Mesodermal cell (in vitro differentiated cells): ENCODE results near the gene ARHGAP6.
"Not testable (repeated sequence)": the region's sequence is repeated elsewhere in the genome, so short reads cannot be mapped to it uniquely, and the experiment has no call there.

ENCODE experiments used
- H3K27ac ChIP-seq: 2 replicates; pipeline ENCODE4 v1.7.0; 2013; ENCODE audit warnings: mild to moderate bottlenecking, low read depth, low read length, moderate library complexity; ENCODE audit not compliant: severe bottlenecking
- H3K36me3 ChIP-seq: 2 replicates; pipeline ENCODE4 v1.7.1; 2013; ENCODE audit warnings: mild to moderate bottlenecking, low read length, moderate library complexity; ENCODE audit not compliant: control insufficient read depth, insufficient read depth
- H3K4me1 ChIP-seq: one replicate; pipeline ENCODE4 v1.7.1; 2013; ENCODE audit warnings: mild to moderate bottlenecking, low read length; ENCODE audit not compliant: insufficient read depth, control insufficient read depth, poor library complexity, severe bottlenecking
- H3K4me3 ChIP-seq: 2 replicates; pipeline ENCODE4 v1.7.0; 2013; ENCODE audit warnings: low read length, control low read depth, mild to moderate bottlenecking; ENCODE audit not compliant: insufficient read depth, poor library complexity, severe bottlenecking; ENCODE audit errors: extremely low read depth
- H3K9me3 ChIP-seq: 2 replicates; pipeline ENCODE4 v1.7.1; 2013; ENCODE audit warnings: mild to moderate bottlenecking, low read length, moderate library complexity; ENCODE audit not compliant: control insufficient read depth
- WGBS, 2 experiments: methylation state at CpG; one replicate each; pipeline ENCODE4 v1.1.5; 2013; ENCODE audit warnings: missing lambda C conversion rate in 2 of 2; ENCODE audit not compliant: insufficient coverage in 2 of 2; 5-methylcytosine and 5-hydroxymethylcytosine counted together

Gene ARHGAP6

DNA sequence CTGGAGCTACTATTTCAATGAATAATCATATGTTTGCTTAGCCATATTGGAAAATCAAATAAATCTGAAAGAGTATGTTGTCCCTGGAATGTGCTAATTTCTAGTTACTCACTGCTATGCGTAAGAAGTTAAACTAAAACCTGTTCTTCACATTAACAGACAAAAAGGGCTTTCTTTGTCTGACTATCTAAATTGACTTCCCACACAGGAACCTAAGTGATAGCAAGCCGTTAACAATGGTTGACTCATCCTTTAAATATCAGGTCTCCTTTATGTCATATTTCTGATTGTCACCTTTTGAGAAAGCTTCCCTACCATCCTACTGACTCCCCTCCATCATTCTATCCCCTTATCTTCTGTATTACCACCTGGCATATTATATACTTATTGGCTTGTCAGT is 291.1 kb downstream of the ARHGAP6 start:
- H3K36me3 ChIP-seq: no peaks in the 10 kb centered on the region
- H3K4me3 ChIP-seq: no peak overlapping the region
- no peak overlapping the region for H3K27ac ChIP-seq
- peaks cover 6% of the 10 kb centered on the region for H3K4me1 ChIP-seq
- no CpG with 5 or more reads among the region's 2 CpGs for WGBS, 2 experiments
- no peaks in the 10 kb centered on the region for H3K9me3 ChIP-seq

DNA sequence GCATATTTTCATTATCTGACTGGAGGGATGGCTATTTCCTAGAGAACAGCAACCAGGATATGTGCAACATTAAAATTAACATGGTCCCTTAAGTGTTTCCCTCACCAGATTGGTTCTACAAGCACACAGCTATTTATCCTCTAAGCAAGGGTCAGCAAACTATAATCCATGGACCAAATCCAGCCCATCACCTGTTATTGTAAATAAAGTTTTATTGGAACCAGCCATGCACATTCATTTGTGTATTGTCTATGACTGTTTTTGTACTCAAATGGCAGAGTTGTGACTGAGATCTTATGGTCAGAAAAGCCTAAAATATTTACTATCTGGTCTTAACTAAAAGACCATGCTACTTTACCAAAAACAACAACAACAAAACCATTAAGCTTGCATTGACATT is 294.6 kb downstream of the ARHGAP6 start:
- H3K27ac ChIP-seq: no peak overlapping the region
- H3K9me3 ChIP-seq: no peaks in the 10 kb centered on the region
- peaks cover 6% of the 10 kb centered on the region for H3K4me1 ChIP-seq
- H3K36me3 ChIP-seq: no peaks in the 10 kb centered on the region
- no peak overlapping the region for H3K4me3 ChIP-seq

DNA sequence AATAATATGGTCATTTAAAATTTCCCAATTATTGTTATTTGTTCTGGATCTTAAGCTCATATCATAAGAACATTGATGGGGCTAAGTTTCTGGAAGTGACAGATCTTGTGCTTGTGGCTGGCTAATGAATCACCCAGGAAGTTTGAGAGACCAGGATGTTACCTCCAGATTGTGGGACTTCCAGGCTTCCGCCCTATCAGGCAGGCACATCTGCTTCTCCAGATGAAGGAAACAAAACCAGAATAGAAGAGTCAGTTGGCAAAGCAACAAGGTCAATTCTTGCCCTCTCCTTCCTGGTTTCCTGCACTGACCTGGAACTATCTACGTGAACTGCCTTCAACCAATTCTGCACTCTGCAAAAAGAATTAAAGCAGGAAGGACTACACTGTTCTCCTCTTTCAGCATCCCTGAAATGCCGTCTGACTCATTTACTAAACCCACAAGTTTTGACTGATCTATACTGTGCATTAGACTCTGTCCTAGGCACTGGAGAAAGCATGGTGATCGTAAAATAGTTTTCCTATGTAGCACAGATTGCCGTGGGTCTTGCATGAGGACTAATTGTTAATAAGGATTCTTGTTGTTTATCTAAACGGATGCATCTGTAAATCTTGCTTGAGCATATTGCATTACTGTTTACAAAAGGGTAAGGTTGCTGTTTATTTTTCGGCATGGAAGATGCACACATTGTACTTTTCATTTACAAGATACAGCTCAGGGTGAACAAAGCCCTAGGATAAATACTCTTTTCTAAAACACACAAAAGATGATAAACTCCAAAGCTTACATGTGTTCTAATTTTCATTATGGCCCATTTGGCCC is 297.9 kb downstream of the ARHGAP6 start:
- H3K36me3 ChIP-seq: no peaks in the 10 kb centered on the region
- WGBS, 2 experiments: 67 to 90% methylated on average over 1 to 2 of the region's 7 CpGs
- no peaks in the 10 kb centered on the region for H3K9me3 ChIP-seq
- H3K27ac ChIP-seq: no peak overlapping the region
- H3K4me3 ChIP-seq: no peak overlapping the region
- H3K4me1 ChIP-seq: no peaks in the 10 kb centered on the region

DNA sequence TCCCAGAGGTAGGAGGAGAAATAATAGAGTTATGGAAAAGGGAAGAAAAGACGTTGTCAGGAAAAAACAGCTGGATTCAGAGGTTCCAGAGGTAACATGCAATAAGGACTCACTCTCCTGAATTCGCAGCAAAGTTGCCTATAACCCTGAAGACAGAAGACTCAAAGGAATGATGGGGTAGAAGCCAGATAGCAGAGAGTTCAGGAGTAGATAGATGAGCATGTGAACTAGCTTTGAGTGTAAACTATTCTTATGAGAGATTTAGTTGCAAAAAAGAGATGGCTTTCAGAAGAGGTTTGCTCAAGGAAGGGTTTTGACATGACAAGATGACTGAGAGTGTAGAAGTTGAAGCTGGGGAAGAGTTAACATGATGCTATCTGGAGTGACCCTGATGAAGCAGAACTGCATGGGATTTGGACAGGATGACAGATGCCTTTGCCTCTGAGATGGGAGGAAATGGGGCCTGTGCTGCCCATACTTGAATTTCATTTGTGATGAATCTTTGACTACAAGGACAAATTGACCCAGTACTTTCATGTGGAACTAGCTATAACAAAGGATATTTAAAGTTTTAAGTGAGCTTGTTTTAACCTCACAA is 298.6 kb downstream of the ARHGAP6 start:
- H3K9me3 ChIP-seq: no peaks in the 10 kb centered on the region
- H3K4me1 ChIP-seq: no peaks in the 10 kb centered on the region
- WGBS, 2 experiments: 88 to 100% methylated on average over 2 of the region's 2 CpGs
- H3K27ac ChIP-seq: no peak overlapping the region
- H3K36me3 ChIP-seq: no peaks in the 10 kb centered on the region
- H3K4me3 ChIP-seq: no peak overlapping the region

DNA sequence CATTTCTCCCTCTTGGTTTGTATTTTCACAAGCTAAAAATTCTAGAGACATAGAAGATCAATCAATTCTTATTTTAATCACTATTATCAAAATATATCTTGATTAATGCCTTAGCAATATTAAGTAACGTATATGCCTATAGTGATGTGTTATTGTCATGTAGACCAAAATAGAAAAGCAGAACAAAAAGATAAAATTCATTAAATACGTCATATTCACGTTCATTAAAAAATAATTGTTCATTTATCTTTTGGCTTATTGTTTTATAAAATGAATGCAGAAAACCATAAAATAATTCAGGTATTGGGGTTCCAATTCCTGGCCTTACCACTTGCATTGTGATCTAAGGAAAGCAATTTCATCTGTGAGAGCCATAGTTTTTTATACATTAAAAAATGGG is 300.3 kb downstream of the ARHGAP6 start:
- no peak overlapping the region for H3K27ac ChIP-seq
- no peaks in the 10 kb centered on the region for H3K36me3 ChIP-seq
- H3K9me3 ChIP-seq: no peaks in the 10 kb centered on the region
- H3K4me3 ChIP-seq: no peak overlapping the region
- WGBS, 2 experiments: no CpG with 5 or more reads among the region's 3 CpGs
- H3K4me1 ChIP-seq: no peaks in the 10 kb centered on the region

DNA sequence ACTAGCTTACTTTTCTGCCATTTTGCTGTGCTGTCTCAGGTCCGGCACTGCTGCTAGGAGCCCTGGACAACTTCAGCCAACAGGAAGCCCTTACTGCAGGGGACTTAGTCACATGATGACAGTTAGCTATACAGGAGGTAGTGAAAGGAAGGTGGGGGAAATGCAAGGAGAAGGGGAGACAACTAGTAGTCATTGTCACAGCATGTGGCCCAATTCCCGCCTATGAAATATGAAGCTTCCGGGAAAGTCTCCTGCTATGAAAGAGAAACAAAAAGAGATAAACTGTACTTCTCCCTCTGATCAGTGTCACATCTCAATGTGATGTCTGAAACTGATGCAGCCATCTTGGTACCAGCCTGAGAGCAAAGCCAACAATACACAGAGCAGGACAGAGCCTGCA is 300.9 kb downstream of the ARHGAP6 start:
- no peak overlapping the region for H3K4me3 ChIP-seq
- WGBS, 2 experiments: no CpG with 5 or more reads among the region's 3 CpGs
- H3K9me3 ChIP-seq: no peaks in the 10 kb centered on the region

DNA sequence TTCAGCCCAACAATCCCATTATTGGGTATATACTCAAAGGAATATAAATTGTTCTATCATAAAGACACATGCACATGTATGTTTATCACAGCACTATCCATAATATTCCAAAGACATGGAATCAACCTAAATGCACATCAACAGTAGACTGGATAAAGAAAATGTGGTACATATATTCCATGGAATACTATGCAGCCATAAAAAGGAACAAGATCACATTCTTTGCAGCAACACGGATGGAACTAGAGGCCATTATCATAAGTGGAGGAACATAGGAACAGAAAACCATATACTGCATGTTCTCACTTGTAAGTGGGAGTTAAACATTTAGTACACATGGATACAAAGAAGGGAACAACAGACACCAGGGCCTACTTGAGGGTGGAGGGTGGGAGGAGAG is 301.9 kb downstream of the ARHGAP6 start:
- not testable (repeated sequence) for H3K4me3 ChIP-seq, H3K4me1 ChIP-seq, H3K9me3 ChIP-seq, H3K27ac ChIP-seq, H3K36me3 ChIP-seq
- WGBS, 2 experiments: no CpG with 5 or more reads among the region's 1 CpG

More for the DNA sequence above, 300.9 kb downstream of the ARHGAP6 start:
- H3K36me3 ChIP-seq: no peaks in the 10 kb centered on the region
- H3K4me1 ChIP-seq: no peaks in the 10 kb centered on the region
- no peak overlapping the region for H3K27ac ChIP-seq

DNA sequence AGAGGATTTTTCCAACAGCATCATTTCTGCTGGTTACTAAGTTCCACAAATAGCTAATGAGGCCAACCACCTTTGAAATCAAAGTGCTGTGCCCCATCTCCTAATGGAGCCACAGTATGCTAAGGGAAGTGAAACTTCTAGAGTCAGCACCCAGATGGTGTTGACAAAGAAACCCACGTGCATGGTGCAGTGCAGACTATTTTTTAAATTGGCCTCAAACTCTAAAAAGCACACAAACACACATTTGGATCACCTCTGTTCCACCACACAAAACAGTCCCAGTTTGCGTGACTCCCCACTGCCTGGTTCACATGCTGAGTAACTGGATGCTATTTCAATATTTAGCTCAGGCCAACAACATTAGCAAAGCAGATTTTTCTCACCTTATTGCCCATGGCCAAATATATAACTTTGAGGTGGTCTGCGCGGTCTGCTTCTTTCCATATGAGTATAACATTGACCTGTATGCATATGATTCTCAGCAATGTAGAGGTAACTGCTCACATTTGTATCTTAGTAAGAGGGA is 302.6 kb downstream of the ARHGAP6 start:
- no peaks in the 10 kb centered on the region for H3K4me1 ChIP-seq
- H3K9me3 ChIP-seq: no peaks in the 10 kb centered on the region
- H3K36me3 ChIP-seq: no peaks in the 10 kb centered on the region
- H3K27ac ChIP-seq: no peak overlapping the region
- H3K4me3 ChIP-seq: no peak overlapping the region
- WGBS, 2 experiments: 40 to 72% methylated on average over 1 to 2 of the region's 4 CpGs

DNA sequence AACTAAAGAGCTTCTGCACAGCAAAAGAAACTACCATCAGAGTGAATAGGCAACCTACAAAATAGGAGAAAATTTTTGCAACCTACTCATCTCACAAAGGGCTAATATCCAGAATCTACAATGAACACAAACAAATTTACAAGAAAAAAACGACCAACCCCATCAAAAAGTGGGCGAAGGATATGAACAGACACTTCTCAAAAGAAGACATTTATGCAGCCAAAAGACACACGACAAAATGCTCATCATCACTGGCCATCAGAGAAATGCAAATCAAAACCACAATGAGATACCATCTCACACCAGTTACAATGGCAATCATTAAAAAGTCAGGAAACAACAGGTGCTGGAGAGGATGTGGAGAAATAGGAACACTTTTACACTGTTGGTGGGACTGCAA is 304.1 kb downstream of the ARHGAP6 start:
- WGBS, 2 experiments: no CpG with 5 or more reads among the region's 3 CpGs
- H3K36me3 ChIP-seq, H3K27ac ChIP-seq: not testable (repeated sequence)

DNA sequence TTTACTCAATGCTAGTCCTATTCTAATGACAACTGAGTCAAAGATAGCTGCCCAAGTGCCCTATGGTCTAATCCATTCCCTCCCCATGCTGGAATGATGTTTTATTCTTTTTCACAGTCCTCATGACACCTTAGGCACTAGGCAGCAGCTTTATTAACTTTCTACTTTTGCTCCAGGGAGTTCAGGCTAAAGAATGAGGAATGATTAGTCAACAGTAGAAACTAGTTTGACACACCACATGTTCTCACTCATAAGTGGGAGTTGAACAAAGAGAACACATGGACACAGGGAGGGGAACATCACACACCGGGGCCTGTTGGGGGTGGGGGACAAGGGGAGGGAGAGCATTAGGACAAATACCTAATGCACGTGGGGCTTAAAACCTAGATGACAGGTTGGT is 309.8 kb downstream of the ARHGAP6 start:
- not testable (repeated sequence) for H3K27ac ChIP-seq, H3K4me3 ChIP-seq, H3K4me1 ChIP-seq, H3K9me3 ChIP-seq, H3K36me3 ChIP-seq
- no CpG with 5 or more reads among the region's 2 CpGs for whole genome bisulfite sequencing, 2 experiments

More for the DNA sequence above, 304.1 kb downstream of the ARHGAP6 start:
- not testable (repeated sequence) for H3K4me1 ChIP-seq, H3K4me3 ChIP-seq, H3K9me3 ChIP-seq

DNA sequence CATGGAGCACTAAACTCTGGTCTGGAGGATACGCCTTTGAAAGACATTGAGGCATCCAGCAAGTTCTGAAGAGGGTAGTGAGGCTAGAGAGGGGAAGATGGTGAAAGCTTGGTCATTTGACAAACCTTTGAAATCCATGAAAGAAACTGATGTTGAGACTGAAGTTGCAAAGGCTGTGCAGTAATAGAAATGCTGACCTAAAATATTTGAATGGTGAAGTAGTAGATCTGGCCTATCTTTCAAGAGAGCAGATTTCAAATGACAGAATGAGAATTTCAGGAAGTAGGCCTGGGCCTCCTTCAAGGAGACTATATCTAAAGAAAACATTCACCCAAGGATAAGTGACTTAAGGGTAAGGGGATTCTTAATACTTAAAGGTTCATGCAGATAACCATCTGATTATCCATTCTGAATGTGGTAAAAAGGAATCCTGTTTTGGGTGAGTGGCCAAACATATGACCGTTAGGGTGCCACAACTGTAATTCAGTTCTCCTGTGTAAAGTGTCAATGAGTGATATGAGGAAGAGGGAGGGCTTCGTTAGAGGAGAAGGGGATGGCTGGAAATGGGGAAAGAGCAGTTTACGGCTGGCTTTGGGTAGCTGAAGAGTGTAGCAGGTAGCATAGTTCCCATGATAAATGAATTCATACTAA is 310.3 kb downstream of the ARHGAP6 start:
- H3K9me3 ChIP-seq: no peaks in the 10 kb centered on the region

More for the DNA sequence above, 310.3 kb downstream of the ARHGAP6 start:
- 100% methylated on average over 1 to 2 of the region's 4 CpGs for WGBS, 2 experiments
- Histone ChIP-seq H3K36me3 (no peaks in the 10 kb centered on the region), H3K4me3 (no peak overlapping the region), H3K4me1 (peaks cover 4% of the 10 kb centered on the region), H3K27ac (no peak overlapping the region)
